GM19328 (cell line): ENCODE results near the gene ABCB6.
A peak's percentile ranks its signal among the peaks of the same experiment; 100 is the strongest.
"Not testable (repeated sequence)": the region's sequence is repeated elsewhere in the genome, so short reads cannot be mapped to it uniquely, and the experiment has no call there.

Source experiments
- ATAC-seq: cut with Tn5 transposase; IDR thresholded peaks from one replicate; pipeline ENCODE4 v1.9.1; 2021; ENCODE audit warnings: mild to moderate bottlenecking, moderate library complexity; ENCODE audit not compliant: unreplicated experiment

The ABCB6 gene

DNA sequence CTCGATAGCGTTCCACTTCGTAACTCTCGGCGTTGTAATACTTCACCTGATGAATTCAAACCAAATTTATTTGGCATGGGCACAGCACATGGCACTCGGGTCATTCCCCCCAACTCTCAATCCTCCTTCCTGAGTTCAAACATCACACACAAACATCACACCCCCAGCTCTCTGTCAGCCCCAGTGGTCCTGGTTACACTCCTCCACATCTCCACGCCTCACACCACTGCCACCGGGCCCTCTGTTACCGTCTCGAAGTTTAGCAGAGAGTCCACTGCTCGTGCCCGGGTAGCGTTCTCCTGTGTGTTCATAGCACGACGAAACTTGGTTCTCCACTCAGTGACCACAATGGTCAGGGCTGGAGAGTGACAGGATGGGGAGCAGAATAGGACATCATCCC is 4.6 kb downstream of the ABCB6 start:
- ATAC-seq, result no peak

DNA sequence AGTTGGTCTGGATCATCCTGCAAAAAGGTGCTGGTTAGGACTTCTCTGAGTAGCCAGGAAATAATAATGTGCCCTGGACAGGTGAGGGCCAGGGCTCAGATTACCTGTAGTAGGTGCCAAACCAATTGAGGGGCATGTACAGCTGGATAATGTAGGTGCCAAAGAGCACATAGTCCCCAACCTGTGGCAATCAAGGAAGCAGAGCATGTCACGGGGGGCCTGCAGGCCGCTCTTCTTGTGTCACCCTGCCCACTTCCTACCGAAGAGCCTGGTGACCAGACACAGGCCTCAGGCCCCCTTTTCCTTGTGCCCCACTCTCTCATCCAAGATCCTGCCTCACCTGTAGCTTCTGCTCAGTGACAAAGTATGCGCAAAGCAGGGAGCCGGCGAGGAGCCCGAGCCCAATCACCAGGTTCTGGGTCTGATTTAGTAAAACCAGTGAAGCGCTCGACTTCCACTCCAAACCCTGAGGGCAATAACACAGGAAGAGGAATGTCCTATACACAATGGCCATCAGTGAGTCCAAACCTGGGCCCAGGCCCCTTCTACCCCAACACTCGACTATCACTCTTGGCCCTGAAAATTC is 5.2 kb downstream of the ABCB6 start:
- ATAC-seq, result no peak

DNA sequence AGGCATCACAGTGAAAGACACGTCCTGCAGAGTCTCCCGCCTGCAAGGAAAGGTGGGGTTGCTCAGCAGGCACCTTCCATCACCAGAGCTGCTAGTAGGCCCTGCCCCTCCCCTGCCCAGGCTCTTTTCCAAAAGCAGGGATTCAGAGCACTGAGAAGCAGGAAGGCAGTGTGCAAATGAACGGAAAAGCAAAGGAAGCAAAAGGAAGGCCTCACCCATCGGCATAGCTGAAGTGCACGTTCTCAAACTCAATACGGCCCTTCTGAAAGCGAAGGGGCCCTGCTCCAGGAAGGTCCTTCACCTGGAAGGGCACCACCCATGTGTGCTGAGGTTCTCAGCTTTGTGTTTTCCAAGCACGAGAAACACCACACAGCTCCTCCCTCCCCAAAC is 5.7 kb downstream of the ABCB6 start:
- no peak for ATAC-seq

DNA sequence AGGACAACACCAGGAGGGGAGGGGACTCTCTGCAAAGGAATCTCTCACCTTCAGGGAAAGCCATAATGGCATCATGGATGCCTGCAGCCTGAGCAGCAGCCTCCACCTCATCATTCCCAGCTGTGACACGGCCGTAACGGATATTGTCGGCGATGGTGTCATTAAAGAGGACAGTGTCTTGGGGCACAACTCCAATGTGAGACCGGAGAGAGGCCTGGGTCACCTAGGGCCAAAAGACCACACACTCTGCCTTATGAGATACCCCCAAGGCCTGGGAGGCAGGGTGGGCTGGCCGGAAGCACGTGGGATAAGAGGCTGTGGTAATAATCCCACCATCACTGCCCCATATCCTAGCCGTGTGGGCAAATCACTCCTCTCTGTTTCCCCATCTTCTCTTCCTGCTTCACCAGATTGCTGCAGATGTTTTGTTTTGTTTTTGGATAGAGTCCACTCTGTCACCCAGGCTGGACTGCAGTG is 7.8 kb downstream of the ABCB6 start:
- ATAC-seq, result no peak

DNA sequence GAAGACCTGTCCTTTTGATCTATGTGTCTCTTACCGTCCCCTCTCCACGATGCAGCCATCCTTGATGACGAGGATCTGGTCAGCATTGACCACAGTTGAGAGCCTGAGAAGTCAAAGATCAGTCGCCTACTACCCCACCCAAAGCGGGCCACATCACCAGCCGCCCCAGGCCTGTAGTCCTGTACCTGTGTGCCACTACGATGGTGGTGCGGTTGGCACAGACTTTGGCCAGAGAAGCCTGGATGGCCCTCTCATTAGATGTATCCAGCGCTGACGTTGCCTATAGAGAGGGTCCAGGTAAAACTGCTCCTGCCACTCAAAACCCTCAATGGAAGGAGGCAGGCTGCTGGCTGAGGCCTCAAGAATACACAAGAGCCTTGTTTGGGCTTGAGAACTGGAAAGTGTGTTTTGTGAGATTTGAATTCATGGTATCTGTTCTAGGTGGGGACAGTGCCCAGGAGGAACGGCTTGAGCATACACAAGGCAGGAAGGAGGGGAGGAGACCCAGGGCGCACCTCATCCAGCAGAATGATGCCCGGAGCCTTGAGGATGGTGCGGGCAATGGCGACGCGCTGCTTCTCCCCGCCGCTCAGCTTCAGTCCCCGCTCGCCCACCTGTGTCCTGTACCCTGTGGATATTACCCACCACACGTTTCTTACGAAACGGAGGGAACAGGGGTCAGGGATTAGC is 8.4 kb downstream of the ABCB6 start:
- ATAC-seq, result no peak

DNA sequence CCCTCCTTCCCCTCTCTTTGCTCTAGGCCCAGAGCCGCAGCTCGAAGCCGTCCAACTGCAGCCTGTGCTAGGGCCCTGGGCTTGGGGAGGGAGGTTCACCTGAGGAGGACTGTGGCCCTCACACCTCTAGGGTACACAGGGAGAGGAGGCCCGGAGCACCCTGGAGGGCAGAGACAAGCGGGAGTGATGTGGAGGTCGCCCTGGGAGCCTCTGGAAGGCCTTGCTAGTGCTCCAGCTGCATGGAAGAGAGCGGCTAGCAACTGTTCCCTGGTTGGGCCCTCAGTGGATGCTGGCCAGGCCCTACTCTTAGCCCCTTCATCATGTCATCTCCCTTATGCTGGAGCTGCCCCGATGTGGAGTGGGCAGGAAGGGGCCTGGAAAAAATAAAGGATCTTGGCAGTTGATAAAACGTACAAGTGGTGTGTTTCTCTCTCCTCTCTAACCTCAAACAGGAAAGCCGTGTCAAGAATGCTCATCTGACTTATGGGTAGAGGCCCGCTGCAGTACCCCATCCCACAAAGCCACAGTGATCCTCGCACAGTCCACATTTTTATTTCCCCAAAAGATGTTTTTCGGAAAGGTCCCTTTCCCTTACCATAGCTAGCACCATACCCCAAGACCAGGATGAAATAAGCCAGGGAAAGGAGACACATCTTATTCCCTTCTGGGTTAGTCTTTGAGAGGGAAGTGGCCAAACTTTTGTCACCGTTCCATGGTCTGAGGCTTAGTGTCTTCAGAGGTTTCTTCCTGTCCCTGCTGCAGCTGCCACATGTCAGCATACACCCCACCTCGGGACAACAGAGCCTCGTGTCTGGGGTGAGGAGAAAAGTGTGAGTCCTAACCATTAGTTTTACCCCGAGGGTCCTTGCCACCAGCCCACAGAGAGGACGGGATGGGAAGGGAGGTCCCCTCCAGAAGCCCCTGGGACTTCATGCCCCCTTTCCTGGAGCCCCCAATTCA is 9.2 kb downstream of the ABCB6 start:
- no peak for ATAC-seq

DNA sequence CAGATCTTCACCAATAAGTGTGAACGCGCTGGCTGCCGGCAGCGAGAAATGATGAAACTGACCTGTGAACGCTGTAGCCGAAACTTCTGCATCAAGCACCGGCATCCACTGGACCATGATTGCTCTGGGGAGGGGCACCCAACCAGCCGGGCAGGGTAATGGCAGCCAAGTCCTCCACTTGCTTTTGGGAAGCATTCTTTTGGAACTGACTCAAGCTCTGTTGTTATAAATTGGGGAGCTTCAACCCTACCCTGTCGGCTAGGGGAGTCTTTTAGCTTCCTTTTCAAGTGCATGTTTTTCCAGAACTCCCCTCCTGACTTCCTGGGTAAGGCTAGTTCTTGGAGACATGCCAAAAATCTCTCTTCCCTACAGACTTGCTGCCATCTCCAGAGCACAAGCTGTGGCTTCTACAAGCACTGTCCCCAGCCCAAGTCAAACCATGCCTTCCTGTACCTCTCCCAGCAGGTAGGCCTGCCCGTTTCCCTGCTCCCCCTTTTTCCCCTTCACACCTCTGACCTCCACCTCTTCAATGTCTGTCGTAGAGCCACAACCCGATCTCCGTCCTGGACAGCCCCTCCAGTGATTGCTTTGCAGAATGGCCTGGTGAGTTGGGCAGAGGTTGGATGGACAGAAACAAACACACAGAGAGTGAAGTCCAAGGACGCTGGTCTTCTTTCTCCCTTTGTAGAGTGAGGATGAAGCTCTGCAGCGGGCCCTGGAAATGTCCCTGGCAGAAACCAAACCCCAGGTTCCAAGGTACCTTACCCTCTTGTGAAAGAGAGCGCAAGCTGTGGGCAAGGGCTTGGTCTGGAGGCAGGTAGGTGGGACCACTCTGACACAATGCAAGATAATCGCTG is 10.6 kb downstream of the ABCB6 start:
- ATAC-seq, result no peak

DNA sequence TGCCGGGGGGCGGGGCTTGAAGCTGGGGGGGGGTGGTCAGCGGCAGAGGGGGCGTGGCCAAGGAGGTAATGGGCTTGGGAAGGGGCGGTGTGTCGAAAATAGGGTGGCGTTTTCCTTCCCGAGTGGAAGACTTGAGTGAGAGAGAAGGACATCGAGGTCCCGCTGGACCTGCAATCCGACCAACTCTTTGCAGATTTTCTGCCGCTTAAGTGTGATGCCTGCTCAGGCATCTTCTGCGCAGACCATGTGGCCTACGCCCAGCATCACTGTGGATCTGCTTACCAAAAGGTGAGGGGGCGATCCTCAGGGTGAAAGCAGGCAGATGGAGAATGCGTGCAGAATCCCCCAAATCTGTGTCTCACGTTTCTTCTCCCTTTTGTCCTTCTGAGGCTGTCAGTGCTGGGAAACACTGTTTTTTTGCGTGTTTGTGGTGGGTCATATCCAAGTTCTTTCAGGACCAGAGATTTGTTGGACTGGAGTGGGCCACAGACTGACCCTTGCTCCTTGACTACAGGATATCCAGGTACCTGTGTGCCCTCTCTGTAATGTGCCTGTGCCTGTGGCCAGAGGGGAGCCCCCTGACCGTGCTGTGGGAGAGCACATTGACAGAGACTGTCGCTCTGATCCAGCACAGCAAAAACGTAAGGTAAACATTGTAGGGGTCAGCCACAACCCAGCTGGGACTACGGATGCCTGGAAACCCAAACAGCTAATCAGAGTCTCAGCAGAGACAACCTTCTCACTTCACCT is 11.4 kb downstream of the ABCB6 start:
- no peak for ATAC-seq

DNA sequence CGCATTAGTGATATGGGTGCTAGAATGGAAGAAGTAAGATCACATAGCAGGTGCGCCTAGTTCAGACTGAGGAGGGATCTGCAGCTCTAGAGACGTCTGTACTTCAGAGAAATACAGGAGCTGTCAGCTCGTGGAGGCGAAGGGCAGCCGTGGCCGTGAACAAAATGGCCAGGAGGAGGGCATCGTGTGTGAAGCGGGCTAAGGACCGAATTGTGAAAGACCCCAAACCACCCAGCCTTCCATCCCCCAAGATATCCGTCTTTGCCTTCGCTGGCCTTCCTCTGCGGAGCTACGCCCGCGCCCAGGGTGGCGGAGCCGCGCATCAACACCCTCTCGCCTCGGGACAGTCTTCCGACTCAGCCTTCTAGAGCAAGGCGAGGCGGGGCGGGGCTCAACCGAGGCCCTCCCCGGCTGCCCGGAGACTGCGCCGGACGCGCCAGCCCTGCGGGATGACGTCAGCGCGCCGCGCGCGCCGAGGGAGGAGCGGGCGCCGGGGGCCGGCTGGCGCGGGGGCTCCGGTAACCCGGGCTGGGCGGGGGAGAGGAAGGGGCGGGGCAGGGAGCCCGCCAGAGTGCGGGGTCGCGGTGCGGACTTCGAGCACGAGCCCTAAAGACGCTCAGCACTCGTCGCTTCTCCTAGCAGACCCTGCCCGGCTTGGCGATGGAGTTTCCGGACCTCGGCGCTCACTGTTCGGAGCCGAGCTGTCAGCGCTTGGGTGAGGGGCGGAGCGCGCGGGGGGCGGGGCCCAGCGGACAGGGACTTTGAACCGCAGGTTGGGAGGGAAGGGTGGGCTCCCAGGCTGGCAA is 12.2 kb downstream of the ABCB6 start, which contains the start of gene ZFAND2B:
Gene ZFAND2B (plus strand): TSS at position 455 of the 806 bp plus-strand sequence. CDS start 206 bp downstream, at position 661.
- ATAC-seq, result peak; percentile 98

DNA sequence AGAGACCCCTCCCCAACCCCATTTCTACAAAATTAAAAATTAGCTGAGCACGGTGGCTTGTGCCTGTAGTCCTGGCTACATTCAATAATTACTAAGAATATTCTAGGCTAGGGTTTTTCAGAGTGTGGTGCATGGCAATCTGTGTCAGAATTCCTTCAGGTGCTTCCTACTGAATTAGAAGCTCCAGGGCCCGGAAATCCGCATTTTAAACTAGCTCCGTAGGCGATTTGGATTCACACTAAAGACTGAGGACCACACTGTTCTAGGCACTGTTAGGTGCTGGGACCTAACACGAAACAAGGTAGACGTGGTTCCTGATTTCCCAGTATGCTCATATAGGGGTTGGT is 12.8 kb downstream of the ABCB6 start:
- no peak for ATAC-seq

DNA sequence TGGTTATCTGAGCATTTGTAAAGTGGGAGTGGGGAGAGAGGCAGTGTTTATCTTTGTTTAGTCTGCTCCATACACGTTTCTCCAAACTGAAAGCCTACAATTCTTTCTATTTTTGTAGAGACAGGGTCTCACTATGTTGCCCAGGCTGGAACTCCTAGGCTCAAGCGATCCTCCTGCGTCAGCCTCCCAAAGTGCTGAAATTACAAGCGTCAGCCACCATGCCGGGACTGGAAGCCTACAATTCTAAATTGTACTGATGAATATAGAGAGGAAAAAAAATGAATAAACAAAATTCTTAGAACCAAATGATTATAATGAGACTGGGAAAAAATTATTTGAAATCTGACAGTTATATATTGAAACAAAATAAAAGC is 13.6 kb downstream of the ABCB6 start:
- no peak for ATAC-seq

DNA sequence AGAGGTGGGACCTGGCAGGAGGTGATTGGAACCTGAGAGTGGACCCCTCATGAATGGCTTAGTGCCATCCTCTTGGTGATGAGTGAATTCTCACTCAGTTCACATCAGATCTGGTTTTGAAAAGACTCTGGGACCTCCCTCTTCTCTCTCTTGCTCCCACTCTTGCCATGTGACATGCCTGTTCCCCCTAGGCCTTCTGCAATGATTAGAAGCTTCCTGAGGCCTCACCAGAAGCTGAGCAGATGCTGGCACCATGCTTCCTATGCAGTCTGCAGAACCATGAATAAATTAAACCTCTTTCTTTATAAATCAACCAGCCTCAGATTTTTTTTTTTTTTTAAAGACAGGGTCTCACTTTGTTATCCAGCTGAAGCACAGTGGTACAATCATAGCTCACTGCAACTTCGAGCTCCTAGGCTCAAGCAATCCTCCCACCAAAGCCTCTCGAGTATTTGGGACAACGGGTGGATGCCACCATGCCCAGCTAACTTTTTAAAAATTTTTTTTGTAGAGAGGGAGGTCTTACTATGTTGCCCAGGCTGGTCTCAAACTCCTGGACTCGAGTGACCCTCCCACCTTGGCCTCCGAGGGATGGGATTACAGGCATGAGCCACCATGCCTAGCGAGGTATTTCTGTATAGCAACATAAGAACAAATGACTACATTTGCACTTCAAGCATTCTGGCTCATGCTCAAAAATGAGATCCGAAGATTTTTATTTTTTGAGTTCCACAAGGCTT is 14.2 kb downstream of the ABCB6 start:
- ATAC-seq, result no peak

DNA sequence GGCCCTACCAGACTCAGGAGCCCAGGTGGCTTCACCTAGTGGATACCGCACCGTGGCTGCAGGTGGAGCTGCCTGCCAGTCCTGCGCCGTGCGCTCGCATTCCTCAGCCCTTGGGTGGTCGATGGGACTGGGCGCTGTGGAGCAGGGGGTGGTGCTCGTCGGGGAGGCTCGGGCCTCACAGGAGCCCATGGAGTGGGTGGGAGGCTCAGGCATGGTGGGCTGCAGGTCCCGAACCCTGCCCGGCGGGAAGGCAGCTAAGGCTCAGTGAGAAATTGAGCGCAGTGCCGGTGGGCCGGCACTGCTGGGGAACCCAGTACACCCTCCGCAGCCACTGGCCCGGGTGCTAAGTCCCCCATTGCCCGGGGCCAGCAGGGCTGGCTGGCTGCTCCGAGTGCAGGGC is 17.4 kb downstream of the ABCB6 start:
- not testable (repeated sequence) for ATAC-seq

DNA sequence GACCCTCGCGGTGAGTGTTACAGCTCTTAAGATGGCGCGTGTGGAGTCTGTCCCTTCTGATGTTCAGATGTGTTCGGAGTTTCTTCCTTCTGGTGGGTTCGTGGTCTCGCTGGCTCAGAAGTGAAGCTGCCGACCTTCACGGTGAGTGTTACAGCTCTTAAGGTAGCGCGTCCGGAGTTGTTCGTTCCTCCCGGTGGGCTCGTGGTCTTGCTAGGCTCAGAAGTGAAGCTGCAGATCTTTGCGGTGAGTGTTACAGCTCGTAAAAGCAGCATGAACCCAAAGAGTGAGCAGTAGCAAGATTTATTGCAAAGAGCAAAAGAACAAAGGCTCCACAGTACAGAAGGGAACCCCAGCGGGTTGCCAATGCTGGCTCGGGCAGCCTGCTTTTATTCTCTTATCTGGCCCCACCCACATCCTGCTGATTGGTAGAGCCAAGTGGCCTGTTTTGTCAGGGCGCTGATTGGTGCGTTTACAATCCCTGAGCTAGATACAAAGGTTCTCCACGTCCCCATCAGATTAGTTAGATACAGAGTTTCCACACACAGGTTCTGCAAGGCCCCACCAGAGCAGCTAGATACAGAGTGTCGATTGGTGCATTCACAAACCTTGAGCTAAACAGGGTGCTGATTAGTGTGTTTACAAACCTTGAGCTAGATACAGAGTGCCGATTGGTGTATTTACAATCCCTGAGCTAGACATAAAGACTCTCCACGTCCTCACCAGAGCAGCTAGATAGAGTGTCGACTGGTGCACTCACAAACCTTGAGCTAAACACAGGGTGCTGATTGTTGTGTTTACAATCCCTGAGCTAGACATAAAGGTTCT is 18.0 kb downstream of the ABCB6 start:
- ATAC-seq, result not testable (repeated sequence)

DNA sequence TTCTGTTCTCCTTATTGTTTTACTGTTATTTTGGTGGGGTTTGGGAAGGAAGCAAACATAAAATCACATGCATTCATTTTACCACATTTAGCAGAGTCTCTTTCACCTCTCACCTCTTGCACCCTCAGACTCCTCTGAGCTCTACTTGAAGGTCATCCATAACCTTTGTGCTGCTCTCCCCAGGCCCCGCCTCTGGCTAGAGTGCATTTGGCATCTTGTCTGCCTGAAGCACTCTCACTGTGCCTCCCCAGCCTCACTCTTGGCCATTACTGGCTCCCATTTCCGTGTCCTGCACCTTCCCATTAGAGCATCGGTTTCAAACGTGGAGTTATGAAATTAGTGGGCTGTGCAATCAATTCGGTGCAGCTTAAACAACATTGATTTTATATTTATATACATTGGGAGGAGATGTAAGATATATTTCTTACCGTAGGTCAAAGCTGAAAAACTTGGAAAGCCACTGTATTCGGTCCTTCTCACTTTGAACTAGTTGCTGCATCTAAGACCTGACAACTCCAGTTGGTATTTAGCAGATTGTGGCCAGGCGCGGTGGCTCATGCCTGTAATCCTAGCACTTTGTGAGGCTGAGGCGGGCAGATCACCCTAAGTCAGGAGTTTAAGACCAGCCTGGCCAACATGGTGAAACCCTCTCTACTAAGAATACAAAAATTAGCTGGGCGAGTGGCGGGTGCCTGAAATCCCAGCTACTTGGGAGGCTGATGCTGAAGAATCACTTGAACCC is 19.1 kb downstream of the ABCB6 start:
- no peak for ATAC-seq

DNA sequence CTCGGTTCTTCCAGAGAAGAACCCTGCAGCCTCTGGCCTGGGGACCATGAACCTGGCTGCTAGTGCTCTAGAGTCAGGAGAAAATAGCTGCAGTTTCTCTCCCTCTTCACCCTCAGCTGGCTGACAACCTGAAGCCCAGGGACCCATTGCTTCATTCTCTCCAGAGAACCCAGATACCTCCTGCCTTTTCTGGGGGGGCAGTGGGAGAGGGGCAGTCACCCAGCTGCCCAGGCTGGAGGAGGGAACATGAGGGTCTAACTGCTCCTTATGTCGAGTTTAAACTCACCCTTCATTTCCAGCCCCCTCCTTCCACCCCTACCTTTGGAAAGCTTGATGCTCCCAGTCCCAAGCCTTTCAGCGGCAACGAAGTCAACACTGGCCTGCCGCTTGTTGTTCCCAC is 19.8 kb downstream of the ABCB6 start:
- ATAC-seq, result no peak

DNA sequence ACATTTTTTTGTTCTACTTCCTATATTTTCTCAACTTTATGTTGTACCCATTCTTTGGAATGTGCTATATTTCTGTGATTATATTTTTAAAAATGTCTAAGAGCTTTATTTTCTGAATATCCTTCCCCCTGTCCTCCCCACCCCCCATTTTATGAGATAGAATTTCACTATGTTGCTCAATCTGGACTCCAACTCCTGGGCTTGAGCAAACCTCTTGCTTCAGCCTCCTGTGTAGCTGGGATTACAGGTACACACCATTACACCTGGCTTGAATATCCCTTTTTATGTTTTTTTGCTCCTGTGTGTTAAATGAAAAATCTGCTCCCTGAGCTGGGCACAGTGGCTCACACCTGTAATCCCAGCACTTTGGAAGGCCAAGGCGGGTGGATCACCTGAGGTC is 21.4 kb downstream of the ABCB6 start:
- no peak for ATAC-seq
